Erythroblast (primary cell): Measurements from ENCODE around the gene NXPE1.

Experiments used
- DNase-seq, 2 experiments: peaks; one replicate each; lab custom pipeline; 2025; lab: John Stamatoyannopoulos, UW
- GATA1 ChIP-seq: IDR thresholded peaks from 2 replicates; pipeline ENCODE4 v1.6.1; 2011; ENCODE audit warnings: low read depth, mild to moderate bottlenecking, control low read depth, low read length, moderate library complexity
- POLR2A ChIP-seq: IDR thresholded peaks from 2 replicates; pipeline ENCODE4 v1.6.1; 2011; ENCODE audit warnings: mild to moderate bottlenecking, low read length

NXPE1 gene

GRCh38 chr11:114501901-114502300 is 57.8 kb downstream of the NXPE1 start:
- TF ChIP-seq POLR2A (no peak), GATA1 (no peak)
- no peak for DNase-seq

DNA sequence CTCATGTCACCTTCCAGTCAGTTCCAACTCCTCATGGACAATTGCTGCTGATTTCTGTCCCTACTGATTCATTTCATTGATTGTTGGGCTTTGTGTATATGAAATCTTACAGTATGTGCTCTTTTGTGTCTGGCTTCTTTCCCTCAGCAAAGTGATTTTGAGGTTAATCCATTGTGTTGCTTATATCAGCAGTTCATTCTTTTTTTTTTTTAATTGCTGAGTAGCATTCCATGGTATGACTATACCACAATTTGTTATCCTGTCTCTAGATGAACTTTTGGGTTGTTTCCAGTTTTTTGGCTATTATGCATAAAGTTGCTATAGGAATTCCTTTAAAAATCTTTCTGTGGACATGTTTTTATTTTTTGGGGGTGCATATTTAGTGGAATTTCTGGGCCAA is 59.9 kb downstream of the NXPE1 start:
- no peak for DNase-seq
- TF ChIP-seq GATA1 (no peak), POLR2A (no peak)

- DNase-seq: peak; percentile 4 to 15
Measured at GRCh38 chr11:114496915-114497314, 62.8 kb downstream of the NXPE1 start.

DNA sequence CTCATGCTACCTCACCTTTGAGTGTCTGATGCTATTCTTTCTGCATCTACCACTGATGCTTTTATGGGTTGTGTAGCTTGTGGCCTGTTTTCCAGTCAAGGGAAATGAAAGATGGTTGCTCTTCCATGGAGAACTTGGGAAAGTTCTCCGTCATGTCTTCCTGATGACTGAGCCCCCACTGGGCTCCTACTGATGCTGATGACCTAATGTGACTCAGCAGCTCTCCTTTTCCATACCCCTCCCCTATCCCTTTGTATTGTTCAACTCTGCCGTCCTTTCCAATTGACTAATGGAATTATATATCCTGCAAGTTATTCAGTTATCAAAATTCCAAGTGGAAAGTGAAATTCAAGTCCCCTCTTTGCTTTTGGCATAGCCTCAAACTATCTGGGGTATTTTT is 75.8 kb downstream of the NXPE1 start:
- TF ChIP-seq GATA1: no peak
- no peak for TF ChIP-seq POLR2A
- no peak for DNase-seq

More at GRCh38 chr11:114496915-114497314, 62.8 kb downstream of the NXPE1 start:
- TF ChIP-seq GATA1 (no peak), POLR2A (no peak)

GRCh38 chr11:114482114-114482513 is 77.6 kb downstream of the NXPE1 start:
- DNase-seq: no peak
- TF ChIP-seq POLR2A (no peak), GATA1 (no peak)

DNA sequence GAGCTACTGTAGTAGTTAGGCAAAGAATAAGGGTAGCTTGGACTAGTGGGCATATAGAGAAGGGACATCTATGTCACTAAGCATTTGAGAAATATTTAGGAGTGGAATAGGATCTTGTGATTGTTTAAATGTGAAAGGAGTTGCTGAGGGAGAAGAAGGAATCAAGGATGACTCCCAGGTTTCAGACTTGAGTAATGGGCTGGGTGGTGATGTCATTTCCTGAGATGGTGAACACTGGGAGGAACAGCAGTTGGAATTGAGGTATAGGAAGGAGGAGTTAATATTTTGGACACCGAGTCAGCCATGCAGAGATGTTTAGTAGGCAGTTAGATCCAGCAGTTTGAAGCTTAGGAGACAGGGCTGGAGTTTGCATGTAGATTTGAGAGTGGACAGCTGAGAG is 80.3 kb downstream of the NXPE1 start:
- TF ChIP-seq POLR2A (no peak), GATA1 (no peak)
- DNase-seq: no peak

GRCh38 chr11:114478768-114479167 is 80.9 kb downstream of the NXPE1 start:
- DNase-seq: peak in 1 of 2 experiments; percentile 10

GRCh38 chr11:114478001-114478410 is 81.7 kb downstream of the NXPE1 start:
- DNase-seq: no peak

More at GRCh38 chr11:114478768-114479167, 80.9 kb downstream of the NXPE1 start:
- no peak for TF ChIP-seq POLR2A
- no peak for TF ChIP-seq GATA1

GRCh38 chr11:114472661-114473060 is 87.0 kb downstream of the NXPE1 start:
- TF ChIP-seq GATA1: no peak
- no peak for TF ChIP-seq POLR2A
- no peak for DNase-seq

More at GRCh38 chr11:114478001-114478410, 81.7 kb downstream of the NXPE1 start:
- TF ChIP-seq POLR2A: no peak
- TF ChIP-seq GATA1: no peak
